ENCODE data around the gene RAB39B. TPM values are rescaled to one million over a fixed set of nuclear protein-coding genes. Genes with fewer than 3 reads are reported as not detected.

RAB39B gene
- total RNA-seq, 1 donor: 0.36 TPM

DNA sequence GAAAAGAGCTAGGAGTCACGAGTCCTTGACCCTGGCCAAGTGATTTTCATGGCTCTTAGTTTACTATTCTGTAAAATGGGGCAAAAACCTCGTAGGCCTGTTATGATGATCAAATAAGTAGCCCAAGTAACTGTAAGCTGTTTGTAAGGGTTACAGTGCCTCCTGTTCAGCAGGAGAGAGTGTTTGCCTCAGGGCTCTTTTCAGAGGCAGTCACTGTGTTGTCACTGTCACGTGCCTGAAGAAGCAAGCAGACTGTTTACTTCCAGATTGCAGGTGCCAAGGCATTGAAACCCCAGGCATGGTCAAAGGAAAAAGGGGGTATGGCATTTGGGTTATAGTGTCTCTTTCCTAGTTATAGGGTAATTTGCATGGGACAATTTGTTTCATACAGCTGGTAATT lies 4.5 kb downstream of the RAB39B start:
- H3K27ac ChIP-seq (ENCODE audit: low read depth, low read length): no peak overlapping the region
- H3K9me3 ChIP-seq (ENCODE audit: low read depth, low read length): no peaks in the 10 kb centered on the region
- H3K4me3 ChIP-seq (ENCODE audit: insufficient read depth, low read length): no peak overlapping the region
- no peak overlapping the region for H2AFZ ChIP-seq (ENCODE audit: low read length)
- no peaks in the 10 kb centered on the region for H3K79me2 ChIP-seq (ENCODE audit: insufficient read depth, low read length)
- TF ChIP-seq, protein P1, sequence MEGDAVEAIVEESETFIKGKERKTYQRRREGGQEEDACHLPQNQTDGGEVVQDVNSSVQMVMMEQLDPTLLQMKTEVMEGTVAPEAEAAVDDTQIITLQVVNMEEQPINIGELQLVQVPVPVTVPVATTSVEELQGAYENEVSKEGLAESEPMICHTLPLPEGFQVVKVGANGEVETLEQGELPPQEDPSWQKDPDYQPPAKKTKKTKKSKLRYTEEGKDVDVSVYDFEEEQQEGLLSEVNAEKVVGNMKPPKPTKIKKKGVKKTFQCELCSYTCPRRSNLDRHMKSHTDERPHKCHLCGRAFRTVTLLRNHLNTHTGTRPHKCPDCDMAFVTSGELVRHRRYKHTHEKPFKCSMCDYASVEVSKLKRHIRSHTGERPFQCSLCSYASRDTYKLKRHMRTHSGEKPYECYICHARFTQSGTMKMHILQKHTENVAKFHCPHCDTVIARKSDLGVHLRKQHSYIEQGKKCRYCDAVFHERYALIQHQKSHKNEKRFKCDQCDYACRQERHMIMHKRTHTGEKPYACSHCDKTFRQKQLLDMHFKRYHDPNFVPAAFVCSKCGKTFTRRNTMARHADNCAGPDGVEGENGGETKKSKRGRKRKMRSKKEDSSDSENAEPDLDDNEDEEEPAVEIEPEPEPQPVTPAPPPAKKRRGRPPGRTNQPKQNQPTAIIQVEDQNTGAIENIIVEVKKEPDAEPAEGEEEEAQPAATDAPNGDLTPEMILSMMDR (IDR thresholded peaks at IDR 0.05; ENCODE audit: extremely low read depth, low read depth, low read length): no peak
- no peak for DNase-seq (ENCODE audit: insufficient read length, low spot score, missing footprints)
- H3K27me3 ChIP-seq (ENCODE audit: insufficient read depth, low read length): no peaks in the 10 kb centered on the region
- no peak overlapping the region for H3K4me2 ChIP-seq (ENCODE audit: insufficient read depth, low read length)
- no peaks in the 10 kb centered on the region for H3K4me1 ChIP-seq (ENCODE audit: insufficient read depth, low read length)
- H3K36me3 ChIP-seq (ENCODE audit: insufficient read depth, low read length): no peaks in the 10 kb centered on the region
- H4K20me1 ChIP-seq (ENCODE audit: insufficient read depth, low read length): no peaks in the 10 kb centered on the region

- no peak overlapping the region for H3K4me3 ChIP-seq (ENCODE audit: insufficient read depth, low read length)
- TF ChIP-seq, protein P1 (IDR thresholded peaks at IDR 0.05; ENCODE audit: extremely low read depth, low read depth, low read length): no peak
- DNase-seq (ENCODE audit: insufficient read length, low spot score, missing footprints): no peak
- no peak overlapping the region for H2AFZ ChIP-seq (ENCODE audit: low read length)
- no peak overlapping the region for H3K27ac ChIP-seq (ENCODE audit: low read depth, low read length)
- H3K36me3 ChIP-seq (ENCODE audit: insufficient read depth, low read length): no peaks in the 10 kb centered on the region
- H3K27me3 ChIP-seq (ENCODE audit: insufficient read depth, low read length): no peaks in the 10 kb centered on the region
- no peaks in the 10 kb centered on the region for H3K79me2 ChIP-seq (ENCODE audit: insufficient read depth, low read length)
- no peak overlapping the region for H3K4me2 ChIP-seq (ENCODE audit: insufficient read depth, low read length)
- H3K9me3 ChIP-seq (ENCODE audit: low read depth, low read length): no peaks in the 10 kb centered on the region
- H3K4me1 ChIP-seq (ENCODE audit: insufficient read depth, low read length): no peaks in the 10 kb centered on the region
- no peaks in the 10 kb centered on the region for H4K20me1 ChIP-seq (ENCODE audit: insufficient read depth, low read length)
Measured at GRCh38 chrX:155251391-155251790, 12.9 kb downstream of the RAB39B start.

DNA sequence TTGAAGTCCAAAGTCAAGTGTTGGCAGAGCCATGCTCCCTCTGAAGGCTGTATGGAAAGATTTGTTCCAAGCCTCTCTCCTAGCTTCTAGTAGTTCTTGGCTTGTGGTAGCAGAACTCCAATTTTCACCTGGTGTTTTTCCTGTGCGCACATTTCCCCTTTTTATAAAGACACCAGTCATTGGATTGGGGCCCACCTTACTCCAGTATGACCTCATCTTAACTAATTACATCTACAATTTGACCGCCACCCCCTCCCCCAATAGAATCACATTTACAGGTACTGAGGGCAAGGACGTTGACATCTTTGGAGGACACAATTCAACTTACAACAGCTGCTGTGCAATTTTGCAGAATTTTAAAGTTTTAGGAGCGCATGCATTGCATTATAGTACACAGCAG lies 16.8 kb downstream of the RAB39B start:
- Histone ChIP-seq H3K4me2 (ENCODE audit: insufficient read depth, low read length) (no peak overlapping the region), H3K27ac (ENCODE audit: low read depth, low read length) (no peak overlapping the region), H3K79me2 (ENCODE audit: insufficient read depth, low read length) (no peaks in the 10 kb centered on the region), H4K20me1 (ENCODE audit: insufficient read depth, low read length) (no peaks in the 10 kb centered on the region), H3K4me3 (ENCODE audit: insufficient read depth, low read length) (no peak overlapping the region), H2AFZ (ENCODE audit: low read length) (no peak overlapping the region), H3K9me3 (ENCODE audit: low read depth, low read length) (no peaks in the 10 kb centered on the region), H3K36me3 (ENCODE audit: insufficient read depth, low read length) (no peaks in the 10 kb centered on the region), H3K4me1 (ENCODE audit: insufficient read depth, low read length) (no peaks in the 10 kb centered on the region), H3K27me3 (ENCODE audit: insufficient read depth, low read length) (no peaks in the 10 kb centered on the region)
- TF ChIP-seq, protein P1 (IDR thresholded peaks at IDR 0.05; ENCODE audit: extremely low read depth, low read depth, low read length): no peak
- DNase-seq (ENCODE audit: insufficient read length, low spot score, missing footprints): no peak

- no peaks in the 10 kb centered on the region for H3K36me3 ChIP-seq (ENCODE audit: insufficient read depth, low read length)
- no peaks in the 10 kb centered on the region for H3K79me2 ChIP-seq (ENCODE audit: insufficient read depth, low read length)
- H3K27me3 ChIP-seq (ENCODE audit: insufficient read depth, low read length): no peaks in the 10 kb centered on the region
- DNase-seq (ENCODE audit: insufficient read length, low spot score, missing footprints): no peak
- no peak overlapping the region for H3K4me2 ChIP-seq (ENCODE audit: insufficient read depth, low read length)
- H3K27ac ChIP-seq (ENCODE audit: low read depth, low read length): no peak overlapping the region
- H2AFZ ChIP-seq (ENCODE audit: low read length): no peak overlapping the region
- no peaks in the 10 kb centered on the region for H3K9me3 ChIP-seq (ENCODE audit: low read depth, low read length)
- TF ChIP-seq, protein P1 (IDR thresholded peaks at IDR 0.05; ENCODE audit: extremely low read depth, low read depth, low read length): no peak
- H4K20me1 ChIP-seq (ENCODE audit: insufficient read depth, low read length): no peaks in the 10 kb centered on the region
- H3K4me3 ChIP-seq (ENCODE audit: insufficient read depth, low read length): no peak overlapping the region
- H3K4me1 ChIP-seq (ENCODE audit: insufficient read depth, low read length): no peaks in the 10 kb centered on the region
Measured at GRCh38 chrX:155246748-155247147, 17.5 kb downstream of the RAB39B start.
